Ishikawa (cell line): ENCODE results near the gene PLCB4.

ENCODE experiments used
- TAF1 ChIP-seq: IDR thresholded peaks from 2 replicates; pipeline ENCODE4 v1.6.1; 2012; ENCODE audit warnings: low read depth, mild to moderate bottlenecking
- TCF12 ChIP-seq: IDR thresholded peaks from 2 replicates; pipeline ENCODE4 v1.6.1; 2012; ENCODE audit warnings: low read depth

DNA sequence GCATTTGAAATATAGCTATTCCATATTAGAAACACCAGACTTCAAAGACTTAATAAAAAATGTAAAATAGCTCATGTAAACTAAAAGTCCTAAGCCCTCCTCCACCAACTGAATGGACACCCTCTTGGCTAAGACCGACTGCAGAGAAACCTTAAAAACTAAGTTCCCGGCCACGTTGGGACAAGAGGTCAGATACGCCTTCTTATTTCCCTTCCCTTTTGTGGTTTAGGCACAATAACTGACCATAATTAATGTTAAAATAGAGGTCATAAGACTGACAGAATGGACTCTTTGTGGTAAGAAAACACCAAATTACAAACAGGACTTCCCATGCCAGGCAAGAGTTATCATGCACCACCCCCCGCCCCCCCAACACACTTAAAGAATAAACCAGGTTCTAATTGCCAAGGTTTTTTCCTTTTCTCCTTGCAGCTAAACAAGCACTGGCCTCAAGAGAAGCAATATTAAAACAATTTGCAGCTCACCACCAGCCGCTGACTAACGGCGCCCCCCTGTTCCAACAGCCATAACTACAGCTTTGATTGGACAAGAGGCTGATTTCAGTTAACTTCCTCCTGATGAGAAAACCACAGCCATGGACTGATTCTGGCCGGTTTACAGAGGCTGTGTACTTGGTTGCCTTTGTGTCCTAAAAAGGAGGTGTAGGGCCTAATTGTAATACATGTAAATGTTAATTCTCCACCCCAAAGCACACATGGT, 434.8 kb downstream of the PLCB4 start:
- TF ChIP-seq TAF1 (no peak), TCF12 (no peak)
